Testis (tissue), 2 donors: ENCODE data around the gene PRKCA.

Source experiments
- POLR2A ChIP-seq: fragments of 450-650 bp; IDR thresholded peaks from one replicate; pipeline ENCODE4 v1.6.1; 2017; ENCODE audit warnings: antibody characterized with exemption, mild to moderate bottlenecking, moderate library complexity
- TF ChIP-seq, protein P1 (sequence below), 3 experiments: fragments of 450-650 bp in 2 of 3; fragments of 200-600 bp in 1 of 3; sonication (generic) in 1 of 3; IDR thresholded peaks; one replicate each; pipeline ENCODE4 v1.5.1; 2016 to 2019; ENCODE audit warnings: antibody characterized with exemption in 3 of 3, mild to moderate bottlenecking in 2 of 3, moderate library complexity in 1 of 3

GRCh38 chr17:66379544-66379943 lies 77.1 kb downstream of the PRKCA start:
- TF ChIP-seq, protein P1, sequence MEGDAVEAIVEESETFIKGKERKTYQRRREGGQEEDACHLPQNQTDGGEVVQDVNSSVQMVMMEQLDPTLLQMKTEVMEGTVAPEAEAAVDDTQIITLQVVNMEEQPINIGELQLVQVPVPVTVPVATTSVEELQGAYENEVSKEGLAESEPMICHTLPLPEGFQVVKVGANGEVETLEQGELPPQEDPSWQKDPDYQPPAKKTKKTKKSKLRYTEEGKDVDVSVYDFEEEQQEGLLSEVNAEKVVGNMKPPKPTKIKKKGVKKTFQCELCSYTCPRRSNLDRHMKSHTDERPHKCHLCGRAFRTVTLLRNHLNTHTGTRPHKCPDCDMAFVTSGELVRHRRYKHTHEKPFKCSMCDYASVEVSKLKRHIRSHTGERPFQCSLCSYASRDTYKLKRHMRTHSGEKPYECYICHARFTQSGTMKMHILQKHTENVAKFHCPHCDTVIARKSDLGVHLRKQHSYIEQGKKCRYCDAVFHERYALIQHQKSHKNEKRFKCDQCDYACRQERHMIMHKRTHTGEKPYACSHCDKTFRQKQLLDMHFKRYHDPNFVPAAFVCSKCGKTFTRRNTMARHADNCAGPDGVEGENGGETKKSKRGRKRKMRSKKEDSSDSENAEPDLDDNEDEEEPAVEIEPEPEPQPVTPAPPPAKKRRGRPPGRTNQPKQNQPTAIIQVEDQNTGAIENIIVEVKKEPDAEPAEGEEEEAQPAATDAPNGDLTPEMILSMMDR (IDR thresholded peaks at IDR 0.05) = no peak
- TF ChIP-seq POLR2A = no peak
